Stomach (tissue), 4 donors: ENCODE results near the gene IL17REL.

Source experiments
- EP300 ChIP-seq: sonication (generic); formaldehyde crosslinking; IDR thresholded peaks from one replicate; pipeline ENCODE4 v1.6.1; 2017; ENCODE audit warnings: antibody characterized with exemption
- POLR2A ChIP-seq, 4 donors: fragments of 450-650 bp; IDR thresholded peaks; one replicate each; pipeline ENCODE4 v1.6.1; 2016; ENCODE audit warnings: antibody characterized with exemption in 4 of 4, control low read depth in 2 of 4, mild to moderate bottlenecking in 1 of 4, moderate library complexity in 1 of 4
- POLR2AphosphoS5 ChIP-seq, 3 donors: sonication (generic); formaldehyde crosslinking; IDR thresholded peaks; one replicate each; pipeline ENCODE4 v1.6.1; 2016; ENCODE audit warnings: antibody characterized with exemption in 3 of 3
- TF ChIP-seq, protein P1 (sequence below), 7 experiments: fragments of 450-650 bp in 4 of 7; fragments of 200-600 bp in 3 of 7; sonication (generic) in 3 of 7; IDR thresholded peaks; one replicate each; pipeline ENCODE4 v1.5.1; 2016 to 2019; ENCODE audit warnings: antibody characterized with exemption in 7 of 7, control low read depth in 2 of 7, mild to moderate bottlenecking in 1 of 7

DNA sequence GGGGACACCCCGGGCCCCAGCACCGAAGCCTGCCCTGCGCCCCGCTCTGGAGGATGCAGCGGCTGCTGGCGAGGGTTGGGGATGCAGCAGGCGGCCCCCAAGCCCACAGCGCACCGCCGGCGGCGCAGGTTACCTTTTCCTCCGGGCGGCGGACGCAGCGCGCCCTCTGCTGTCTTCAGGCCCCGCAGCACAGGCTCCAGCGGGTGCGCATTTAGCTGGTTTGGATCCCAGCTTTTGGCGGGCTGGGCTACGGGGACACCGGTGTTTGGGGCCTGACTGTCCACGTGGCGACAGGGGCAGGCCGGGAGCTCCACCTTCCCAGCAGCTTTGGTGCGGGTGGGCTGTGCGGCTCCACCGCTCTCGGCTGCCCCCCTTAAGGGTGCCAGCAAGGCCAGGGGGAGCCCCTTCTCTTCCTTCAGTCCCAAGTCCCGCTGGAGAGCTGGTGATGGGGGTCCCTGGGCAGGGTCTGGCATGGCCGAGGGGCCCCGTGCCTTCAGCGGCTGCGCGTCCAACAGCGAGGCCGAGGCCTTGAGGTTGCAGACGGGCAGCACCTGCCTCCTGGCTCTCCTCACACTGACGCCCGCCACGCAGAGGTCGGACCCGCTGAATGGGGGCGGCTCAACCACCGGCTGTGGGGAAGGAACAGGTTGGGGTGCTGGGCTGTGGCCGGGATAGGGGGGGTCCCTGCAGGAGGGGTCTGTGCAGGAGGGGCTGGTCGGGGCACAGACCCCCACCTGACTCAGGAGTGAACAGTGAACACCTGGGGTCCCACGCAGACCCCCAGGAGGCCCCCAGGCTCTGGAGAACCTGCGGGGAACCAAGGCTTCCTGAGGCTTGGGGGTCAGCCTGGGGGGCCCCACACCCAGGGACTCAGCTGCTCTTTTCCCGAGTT lies 18.0 kb upstream of the IL17REL start:
- TF ChIP-seq EP300 (no peak), POLR2A (IDR thresholded peaks at IDR 0.05) (no peak), POLR2AphosphoS5 (IDR thresholded peaks at IDR 0.05) (peak in 1 of 3 donors; percentile 66)
- TF ChIP-seq, protein P1, sequence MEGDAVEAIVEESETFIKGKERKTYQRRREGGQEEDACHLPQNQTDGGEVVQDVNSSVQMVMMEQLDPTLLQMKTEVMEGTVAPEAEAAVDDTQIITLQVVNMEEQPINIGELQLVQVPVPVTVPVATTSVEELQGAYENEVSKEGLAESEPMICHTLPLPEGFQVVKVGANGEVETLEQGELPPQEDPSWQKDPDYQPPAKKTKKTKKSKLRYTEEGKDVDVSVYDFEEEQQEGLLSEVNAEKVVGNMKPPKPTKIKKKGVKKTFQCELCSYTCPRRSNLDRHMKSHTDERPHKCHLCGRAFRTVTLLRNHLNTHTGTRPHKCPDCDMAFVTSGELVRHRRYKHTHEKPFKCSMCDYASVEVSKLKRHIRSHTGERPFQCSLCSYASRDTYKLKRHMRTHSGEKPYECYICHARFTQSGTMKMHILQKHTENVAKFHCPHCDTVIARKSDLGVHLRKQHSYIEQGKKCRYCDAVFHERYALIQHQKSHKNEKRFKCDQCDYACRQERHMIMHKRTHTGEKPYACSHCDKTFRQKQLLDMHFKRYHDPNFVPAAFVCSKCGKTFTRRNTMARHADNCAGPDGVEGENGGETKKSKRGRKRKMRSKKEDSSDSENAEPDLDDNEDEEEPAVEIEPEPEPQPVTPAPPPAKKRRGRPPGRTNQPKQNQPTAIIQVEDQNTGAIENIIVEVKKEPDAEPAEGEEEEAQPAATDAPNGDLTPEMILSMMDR (IDR thresholded peaks at IDR 0.05), result peak in 5 of 7 experiments; percentile 85 to 96 (median 89)
